Natural killer cell (primary cell): ENCODE results near the gene MUC5B. TPM values are rescaled to one million over a fixed set of nuclear protein-coding genes. Genes with fewer than 3 reads are reported as not detected.

Experiments used
- ATAC-seq, 3 donors: fragments of 150-1000 bp in 2 of 3; fragments of 200-7000 bp in 1 of 3; cut with Tn5 transposase; 1 replicate in 1 of 3; 2 replicates in 2 of 3; pipeline ENCODE4 v1.10.0; 2021; ENCODE audit warnings: mild to moderate bottlenecking in 2 of 3, moderate library complexity in 2 of 3
- DNase-seq, 2 donors: peaks; one replicate each; pipeline versions ENCODE4 v3.0.0 to v3.0.0-alpha.2; 2013 to 2021; ENCODE audit warnings: mixed read lengths in 1 of 2
- H3K27ac ChIP-seq: one replicate; pipeline ENCODE4 v1.5.1; 2013; ENCODE audit warnings: mild to moderate bottlenecking, low read length
- H3K27me3 ChIP-seq: one replicate; pipeline ENCODE4 v1.6.1; 2013; ENCODE audit warnings: low read length; ENCODE audit not compliant: control insufficient read depth, insufficient read depth
- H3K36me3 ChIP-seq: one replicate; pipeline ENCODE4 v1.6.1; 2013; ENCODE audit warnings: low read length; ENCODE audit not compliant: control insufficient read depth, insufficient read depth
- H3K4me1 ChIP-seq: one replicate; pipeline ENCODE4 v1.6.1; 2013; ENCODE audit warnings: low read length; ENCODE audit not compliant: control insufficient read depth, insufficient read depth
- H3K4me3 ChIP-seq: one replicate; pipeline ENCODE4 v1.5.1; 2013; ENCODE audit warnings: low read length
- H3K9me3 ChIP-seq: one replicate; pipeline ENCODE4 v1.6.1; 2013; ENCODE audit warnings: low read length; ENCODE audit not compliant: control insufficient read depth, insufficient read depth
- H3K27ac Mint-ChIP-seq, 2 donors: one replicate each; pipeline ENCODE4 v1.8.0; 2022; ENCODE audit warnings: mild to moderate bottlenecking in 2 of 2, mixed read lengths in 2 of 2, moderate library complexity in 1 of 2
- H3K27me3 Mint-ChIP-seq, 2 donors: one replicate each; pipeline ENCODE4 v1.8.0; 2022; ENCODE audit warnings: low read depth in 2 of 2, mixed read lengths in 2 of 2
- H3K36me3 Mint-ChIP-seq: one replicate; pipeline ENCODE4 v1.8.0; 2022; ENCODE audit warnings: mixed read lengths
- H3K4me1 Mint-ChIP-seq, 2 donors: one replicate each; pipeline ENCODE4 v1.8.0; 2022; ENCODE audit warnings: mixed read lengths in 2 of 2
- H3K4me3 Mint-ChIP-seq: one replicate; pipeline ENCODE4 v1.8.0; 2022; ENCODE audit warnings: mild to moderate bottlenecking, moderate library complexity, mixed read lengths
- H3K9me3 Mint-ChIP-seq, 2 donors: one replicate each; pipeline ENCODE4 v1.8.0; 2022; ENCODE audit warnings: mixed read lengths in 2 of 2
- CTCF ChIP-seq: fragments of 200-600 bp; IDR thresholded peaks from one replicate; pipeline ENCODE4 v1.8.0; 2022; ENCODE audit warnings: antibody characterized with exemption
- WGBS: methylation state at CpG from one replicate; pipeline ENCODE4 v1.1.7; 2013; ENCODE audit warnings: missing lambda C conversion rate; ENCODE audit not compliant: insufficient coverage; 5-methylcytosine and 5-hydroxymethylcytosine counted together
- intact Hi-C: fragments of 100-400 bp; cut with micrococcal nuclease; formaldehyde crosslinking; loops from one replicate; pipeline ENCODE4 v1.14.2; 2022
- total RNA-seq, 4 donors: library from RNA; stranded (reverse); fragments of 120-200 nt in 1 of 4; gene quantifications; one replicate each; pipeline versions ENCODE4 v1.2.3 to v1.2.4, GENCODE V29; 2013 to 2022

Gene MUC5B
- total RNA-seq, 3 donors from 2014 or later (not counting 1 experiment from before 2014, with no cell fraction given): not detected

GRCh38 chr11:1254086-1254648 lies 31.3 kb downstream of the MUC5B start:
- no peak for DNase-seq
- WGBS: 92% methylated on average over 22 of the region's 22 CpGs
- Histone ChIP-seq H3K9me3 (peaks cover 4% of the 10 kb centered on the region), H3K36me3 (no peaks in the 10 kb centered on the region), H3K27ac (no peak overlapping the region), H3K27me3 (no peaks in the 10 kb centered on the region), H3K4me1 (peaks cover 6% of the 10 kb centered on the region), H3K4me3 (no peak overlapping the region)
- peaks cover 0 to 14% of the 10 kb centered on the region in 2 donors for H3K4me1 Mint-ChIP-seq
- no peak for TF ChIP-seq CTCF
- H3K27me3 Mint-ChIP-seq: no peaks in the 10 kb centered on the region
- H3K4me3 Mint-ChIP-seq: no peak overlapping the region
- H3K36me3 Mint-ChIP-seq: no peaks in the 10 kb centered on the region
- intact Hi-C loops: no loop called here
- no peak for ATAC-seq
- no peaks in the 10 kb centered on the region for H3K9me3 Mint-ChIP-seq
- no peak overlapping the region for H3K27ac Mint-ChIP-seq

GRCh38 chr11:1254733-1255132 lies 31.9 kb downstream of the MUC5B start:
- no peak overlapping the region for H3K4me3 Mint-ChIP-seq
- DNase-seq: no peak
- H3K9me3 Mint-ChIP-seq: no peaks in the 10 kb centered on the region
- H3K36me3 Mint-ChIP-seq: no peaks in the 10 kb centered on the region
- Histone ChIP-seq H3K4me3 (no peak overlapping the region), H3K9me3 (peaks cover 4% of the 10 kb centered on the region), H3K27me3 (no peaks in the 10 kb centered on the region), H3K27ac (no peak overlapping the region), H3K4me1 (peaks cover 6% of the 10 kb centered on the region), H3K36me3 (no peaks in the 10 kb centered on the region)
- WGBS: 94% methylated on average over 16 of the region's 19 CpGs
- TF ChIP-seq CTCF: no peak
- H3K4me1 Mint-ChIP-seq: peaks cover 0 to 14% of the 10 kb centered on the region in 2 donors
- no peaks in the 10 kb centered on the region for H3K27me3 Mint-ChIP-seq
- no peak for ATAC-seq
- H3K27ac Mint-ChIP-seq: no peak overlapping the region
- intact Hi-C loops: no loop called here

GRCh38 chr11:1255151-1255550 lies 32.3 kb downstream of the MUC5B start:
- no peaks in the 10 kb centered on the region for H3K27me3 Mint-ChIP-seq
- no peak overlapping the region for H3K4me3 ChIP-seq
- no peak overlapping the region for H3K4me3 Mint-ChIP-seq
- no peak overlapping the region for H3K27ac ChIP-seq
- peaks cover 0 to 12% of the 10 kb centered on the region in 2 donors for H3K4me1 Mint-ChIP-seq
- no peak for TF ChIP-seq CTCF
- H3K4me1 ChIP-seq: peaks cover 6% of the 10 kb centered on the region
- ATAC-seq (no peak), DNase-seq (no peak)
- no peaks in the 10 kb centered on the region for H3K9me3 Mint-ChIP-seq
- no peaks in the 10 kb centered on the region for H3K27me3 ChIP-seq
- H3K36me3 Mint-ChIP-seq: no peaks in the 10 kb centered on the region
- 85% methylated on average over 24 of the region's 24 CpGs for WGBS
- no peaks in the 10 kb centered on the region for H3K36me3 ChIP-seq
- intact Hi-C loops: no loop called here
- no peak overlapping the region for H3K27ac Mint-ChIP-seq
- H3K9me3 ChIP-seq: peaks cover 4% of the 10 kb centered on the region
